Activated CD8-positive, alpha-beta T cell treated with anti-CD3 and anti-CD28 coated beads for 36 hours (primary cell): ENCODE measurements around the gene SIAH1. TPM values are rescaled to one million over a fixed set of nuclear protein-coding genes. Genes with fewer than 3 reads are reported as not detected.
A peak's percentile ranks its signal among the peaks of the same experiment; 100 is the strongest.

Experiments
- ATAC-seq: fragments of 200-7000 bp; cut with Tn5 transposase; one replicate; pipeline ENCODE4 v1.10.0; 2021; ENCODE audit warnings: mild to moderate bottlenecking, moderate library complexity
- CTCF ChIA-PET: fragments of 350-600 bp; sonication (Branson Sonifier 250); formaldehyde crosslinking; loops from one replicate; lab custom pipeline; 2021; ENCODE audit warnings: antibody characterized with exemption; lab: Charles Lee
- POLR2A ChIA-PET: fragments of 350-600 bp; sonication (Branson Sonifier 250); formaldehyde crosslinking; loops from one replicate; lab custom pipeline; 2021; ENCODE audit warnings: antibody characterized with exemption; lab: Charles Lee
- DNase-seq: peaks from one replicate; pipeline ENCODE4 v3.0.0-alpha.2; 2020
- H3K27ac Mint-ChIP-seq: one replicate; pipeline ENCODE4 v1.8.0; 2021; ENCODE audit warnings: mild to moderate bottlenecking, mixed read lengths
- H3K27me3 Mint-ChIP-seq: one replicate; pipeline ENCODE4 v1.8.0; 2021; ENCODE audit warnings: mixed read lengths
- H3K36me3 Mint-ChIP-seq: one replicate; pipeline ENCODE4 v1.8.0; 2021; ENCODE audit warnings: low read depth, mixed read lengths
- H3K4me1 Mint-ChIP-seq: one replicate; pipeline ENCODE4 v1.8.0; 2021; ENCODE audit warnings: low read depth, mixed read lengths
- H3K4me3 Mint-ChIP-seq: one replicate; pipeline ENCODE4 v1.8.0; 2021; ENCODE audit warnings: mild to moderate bottlenecking, moderate library complexity, mixed read lengths
- H3K9me3 Mint-ChIP-seq: one replicate; pipeline ENCODE4 v1.8.0; 2021; ENCODE audit warnings: mixed read lengths
- CTCF ChIP-seq: fragments of 200-600 bp; IDR thresholded peaks from one replicate; pipeline ENCODE4 v1.8.0; 2022; ENCODE audit warnings: antibody characterized with exemption, mild to moderate bottlenecking
- intact Hi-C: fragments of 100-400 bp; cut with micrococcal nuclease; formaldehyde crosslinking; loops from one replicate; pipeline ENCODE4 v1.10.0; 2022
- total RNA-seq, 2 experiments: library from RNA; stranded (reverse); gene quantifications; one replicate each; pipeline ENCODE4 v1.2.3, GENCODE V29; 2021

The SIAH1 gene
- total RNA-seq, 2 experiments from 2014 or later = 13.3 to 14.3 TPM

GRCh38 chr16:48367441-48368049, 17.7 kb downstream of the SIAH1 start:
- Mint-ChIP-seq H3K27ac (peak overlapping the region; percentile 99), H3K4me3 (peak overlapping the region; percentile 98), H3K4me1 (peaks cover 57% of the 10 kb centered on the region), H3K9me3 (no peaks in the 10 kb centered on the region), H3K27me3 (no peaks in the 10 kb centered on the region), H3K36me3 (peaks cover under 1% of the 10 kb centered on the region)
- no peak for DNase-seq
- no peak for TF ChIP-seq CTCF
- intact Hi-C loops = loop anchor here (2.0 to 5.0 kb wide), 2 partner anchors 17 to 245 kb away; partner anchors contain the start of genes N4BP1 and SIAH1
- POLR2A ChIA-PET = interaction anchor here (1.0 to 3.5 kb wide), 3 partner anchors 16 to 256 kb away, joined by 3 to 14 read pairs (median 4); no protein-coding TSS in a partner anchor
- CTCF ChIA-PET = interaction anchor here (1.0 to 4.4 kb wide), 6 partner anchors 12 to 263 kb away, joined by 3 to 30 read pairs (median 6); partner anchors contain the start of gene SIAH1
- no peak for ATAC-seq

GRCh38 chr16:48366165-48367093, 18.8 kb downstream of the SIAH1 start:
- DNase-seq (peak; percentile 79), ATAC-seq (peak; percentile 68)
- no peak for TF ChIP-seq CTCF
- Mint-ChIP-seq H3K36me3 (peaks cover 8% of the 10 kb centered on the region), H3K4me1 (peaks cover 54% of the 10 kb centered on the region), H3K27me3 (no peaks in the 10 kb centered on the region), H3K9me3 (no peaks in the 10 kb centered on the region), H3K4me3 (peak overlapping the region; percentile 98), H3K27ac (peak overlapping the region; percentile 99)
- POLR2A ChIA-PET = interaction anchor here (0.7 to 3.7 kb wide), 11 partner anchors 11 to 1392 kb away, joined by 3 to 28 read pairs (median 3); partner anchors contain the start of genes DNAJA2 and SIAH1
- intact Hi-C loops = loop anchor here (2.0 to 5.0 kb wide), 2 partner anchors 18 to 246 kb away; partner anchors contain the start of genes N4BP1 and SIAH1
- CTCF ChIA-PET = interaction anchor here (0.9 to 4.4 kb wide), 8 partner anchors 12 to 264 kb away, joined by 3 to 30 read pairs (median 6); no protein-coding TSS in a partner anchor

GRCh38 chr16:48365601-48366164, 19.5 kb downstream of the SIAH1 start:
- ChIA-PET CTCF (interaction anchor here (0.9 to 4.4 kb wide), 5 partner anchors 11 to 265 kb away, joined by 3 to 30 read pairs (median 7); no protein-coding TSS in a partner anchor), POLR2A (interaction anchor here (0.7 to 3.7 kb wide), 11 partner anchors 10 to 1392 kb away, joined by 3 to 28 read pairs (median 3); partner anchors contain the start of genes DNAJA2 and SIAH1)
- peaks cover 52% of the 10 kb centered on the region for H3K4me1 Mint-ChIP-seq
- H3K9me3 Mint-ChIP-seq = no peaks in the 10 kb centered on the region
- intact Hi-C loops = loop anchor here (2.0 to 5.0 kb wide), 2 partner anchors 19 to 247 kb away; partner anchors contain the start of genes N4BP1 and SIAH1
- peaks cover 8% of the 10 kb centered on the region for H3K36me3 Mint-ChIP-seq
- TF ChIP-seq CTCF = no peak
- peak overlapping the region; percentile 99 for H3K27ac Mint-ChIP-seq
- DNase-seq (peak; percentile 88), ATAC-seq (peak; percentile 97)
- no peaks in the 10 kb centered on the region for H3K27me3 Mint-ChIP-seq
- H3K4me3 Mint-ChIP-seq = peak overlapping the region; percentile 98

- no peak for ATAC-seq
- no peaks in the 10 kb centered on the region for H3K27me3 Mint-ChIP-seq
- no peaks in the 10 kb centered on the region for H3K9me3 Mint-ChIP-seq
- intact Hi-C loops = loop anchor here (5.0 kb wide), 1 partner anchor 247 kb away; the partner anchor contains the start of gene N4BP1
- DNase-seq = no peak
- TF ChIP-seq CTCF = no peak
- H3K36me3 Mint-ChIP-seq = peaks cover 9% of the 10 kb centered on the region
- peaks cover 52% of the 10 kb centered on the region for H3K4me1 Mint-ChIP-seq
- peak overlapping the region; percentile 98 for H3K4me3 Mint-ChIP-seq
- CTCF ChIA-PET = interaction anchor here (0.9 to 4.4 kb wide), 7 partner anchors 11 to 265 kb away, joined by 3 to 30 read pairs (median 4); no protein-coding TSS in a partner anchor
- POLR2A ChIA-PET = interaction anchor here (0.9 to 3.7 kb wide), 5 partner anchors 10 to 258 kb away, joined by 3 to 28 read pairs (median 8); no protein-coding TSS in a partner anchor
- peak overlapping the region; percentile 85 for H3K27ac Mint-ChIP-seq
Observed at GRCh38 chr16:48365025-48365600, 20.1 kb downstream of the SIAH1 start.
